IMR-90 (cell line): Measurements from ENCODE around the gene GALNT16.

ENCODE experiments used
- MXI1 ChIP-seq: IDR thresholded peaks from 2 replicates; pipeline ENCODE4 v1.6.1; 2012; ENCODE audit warnings: low read depth, mild to moderate bottlenecking, low read length, moderate library complexity, borderline replicate concordance
- POLR2A ChIP-seq: IDR thresholded peaks from 2 replicates; pipeline ENCODE4 v1.6.1; 2012; ENCODE audit warnings: mild to moderate bottlenecking, low read depth, low read length
- RAD21 ChIP-seq: IDR thresholded peaks from 2 replicates; pipeline ENCODE4 v1.6.1; 2012; ENCODE audit warnings: low read length, improper control_type of control experiment
- SMC3 ChIP-seq: fragments of 150-350 bp; IDR thresholded peaks from 2 replicates; pipeline ENCODE4 v1.6.1; 2016; ENCODE audit warnings: low read depth, mild to moderate bottlenecking, antibody characterized with exemption, low read length, moderate library complexity
- TF ChIP-seq, protein P1 (sequence below): conservative IDR thresholded peaks from 2 replicates; pipeline ENCODE4 v1.5.1; 2012; ENCODE audit warnings: mild to moderate bottlenecking, low read depth, low read length, improper control_type of control experiment

- no peak for TF ChIP-seq RAD21
- TF ChIP-seq, protein P1, sequence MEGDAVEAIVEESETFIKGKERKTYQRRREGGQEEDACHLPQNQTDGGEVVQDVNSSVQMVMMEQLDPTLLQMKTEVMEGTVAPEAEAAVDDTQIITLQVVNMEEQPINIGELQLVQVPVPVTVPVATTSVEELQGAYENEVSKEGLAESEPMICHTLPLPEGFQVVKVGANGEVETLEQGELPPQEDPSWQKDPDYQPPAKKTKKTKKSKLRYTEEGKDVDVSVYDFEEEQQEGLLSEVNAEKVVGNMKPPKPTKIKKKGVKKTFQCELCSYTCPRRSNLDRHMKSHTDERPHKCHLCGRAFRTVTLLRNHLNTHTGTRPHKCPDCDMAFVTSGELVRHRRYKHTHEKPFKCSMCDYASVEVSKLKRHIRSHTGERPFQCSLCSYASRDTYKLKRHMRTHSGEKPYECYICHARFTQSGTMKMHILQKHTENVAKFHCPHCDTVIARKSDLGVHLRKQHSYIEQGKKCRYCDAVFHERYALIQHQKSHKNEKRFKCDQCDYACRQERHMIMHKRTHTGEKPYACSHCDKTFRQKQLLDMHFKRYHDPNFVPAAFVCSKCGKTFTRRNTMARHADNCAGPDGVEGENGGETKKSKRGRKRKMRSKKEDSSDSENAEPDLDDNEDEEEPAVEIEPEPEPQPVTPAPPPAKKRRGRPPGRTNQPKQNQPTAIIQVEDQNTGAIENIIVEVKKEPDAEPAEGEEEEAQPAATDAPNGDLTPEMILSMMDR: no peak
- TF ChIP-seq SMC3: no peak
- TF ChIP-seq POLR2A: no peak
- no peak for TF ChIP-seq MXI1
Observed at GRCh38 chr14:69240527-69241173, 19.3 kb upstream of the GALNT16 start.
